ENCODE measurements around the gene MRE11. TPM values are rescaled to one million over a fixed set of nuclear protein-coding genes. Genes with fewer than 3 reads are reported as not detected.

The MRE11 gene
- total RNA-seq, 2 experiments from 2014 or later, result 42.6 to 62.1 TPM

GRCh38 chr11:94477624-94478023 lies 16.0 kb downstream of the MRE11 start:
- no peak overlapping the region for H2AFZ ChIP-seq (ENCODE audit: low read length)
- no peak overlapping the region for H3K4me3 ChIP-seq (ENCODE audit: low read depth, low read length, poor library complexity, severe bottlenecking)
- peaks cover 95% of the 10 kb centered on the region for H3K36me3 ChIP-seq (ENCODE audit: insufficient read depth, low read length)
- intact Hi-C loops (cut with micrococcal nuclease; ENCODE audit: unreplicated experiment), result no loop called here
- DNase-seq (ENCODE audit: low spot score), result no peak
- POLR2A ChIA-PET, result no interaction called here
- no peaks in the 10 kb centered on the region for H4K20me1 ChIP-seq (ENCODE audit: insufficient read depth, low read length)
- no peaks in the 10 kb centered on the region for H3K79me2 ChIP-seq (ENCODE audit: insufficient read depth, low read depth, low read length)
- CTCF ChIA-PET (ENCODE audit: unreplicated experiment), result no interaction called here
- H3K4me1 ChIP-seq (ENCODE audit: insufficient read depth, low read length, poor library complexity, severe bottlenecking), result no peaks in the 10 kb centered on the region
- no peak overlapping the region for H3K27ac ChIP-seq (ENCODE audit: low read depth, low read length, poor library complexity, severe bottlenecking)
- no peaks in the 10 kb centered on the region for H3K9me3 ChIP-seq (ENCODE audit: low read length)
- H3K9me2 ChIP-seq (ENCODE audit: insufficient read depth, low read length), result no peaks in the 10 kb centered on the region
- TF ChIP-seq EZH2phosphoT487 (IDR thresholded peaks at IDR 0.05; ENCODE audit: borderline replicate concordance, low read depth, low read length), result no peak
- no peak for TF ChIP-seq CTCF (conservative IDR thresholded peaks at IDR 0.05; ENCODE audit: low read length)
- no peak overlapping the region for H3K4me2 ChIP-seq (ENCODE audit: low read length)
- no TSS peak for BruUV-seq (replicated peaks)

GRCh38 chr11:94472916-94473799 lies 20.5 kb downstream of the MRE11 start:
- no peaks in the 10 kb centered on the region for H3K79me2 ChIP-seq (ENCODE audit: insufficient read depth, low read depth, low read length)
- POLR2A ChIA-PET, result no interaction called here
- no peak for DNase-seq (ENCODE audit: low spot score)
- no TSS peak for BruUV-seq (replicated peaks)
- H3K36me3 ChIP-seq (ENCODE audit: insufficient read depth, low read length), result peaks cover 94% of the 10 kb centered on the region
- no peaks in the 10 kb centered on the region for H3K4me1 ChIP-seq (ENCODE audit: insufficient read depth, low read length, poor library complexity, severe bottlenecking)
- CTCF ChIA-PET (ENCODE audit: unreplicated experiment), result no interaction called here
- no peak overlapping the region for H3K4me3 ChIP-seq (ENCODE audit: low read depth, low read length, poor library complexity, severe bottlenecking)
- TF ChIP-seq EZH2phosphoT487 (IDR thresholded peaks at IDR 0.05; ENCODE audit: borderline replicate concordance, low read depth, low read length) (no peak), CTCF (conservative IDR thresholded peaks at IDR 0.05; ENCODE audit: low read length) (no peak)
- H3K9me2 ChIP-seq (ENCODE audit: insufficient read depth, low read length), result no peaks in the 10 kb centered on the region
- no peak overlapping the region for H3K4me2 ChIP-seq (ENCODE audit: low read length)
- H2AFZ ChIP-seq (ENCODE audit: low read length), result no peak overlapping the region
- H3K9me3 ChIP-seq (ENCODE audit: low read length), result no peaks in the 10 kb centered on the region
- intact Hi-C loops (cut with micrococcal nuclease; ENCODE audit: unreplicated experiment), result no loop called here
- no peaks in the 10 kb centered on the region for H4K20me1 ChIP-seq (ENCODE audit: insufficient read depth, low read length)
- H3K27ac ChIP-seq (ENCODE audit: low read depth, low read length, poor library complexity, severe bottlenecking), result no peak overlapping the region

- Histone ChIP-seq H3K4me3 (ENCODE audit: low read depth, low read length, poor library complexity, severe bottlenecking) (no peak overlapping the region), H3K36me3 (ENCODE audit: insufficient read depth, low read length) (peaks cover 93% of the 10 kb centered on the region), H3K9me2 (ENCODE audit: insufficient read depth, low read length) (no peaks in the 10 kb centered on the region), H2AFZ (ENCODE audit: low read length) (no peak overlapping the region), H3K27ac (ENCODE audit: low read depth, low read length, poor library complexity, severe bottlenecking) (no peak overlapping the region), H3K79me2 (ENCODE audit: insufficient read depth, low read depth, low read length) (no peaks in the 10 kb centered on the region), H3K9me3 (ENCODE audit: low read length) (no peaks in the 10 kb centered on the region), H3K4me1 (ENCODE audit: insufficient read depth, low read length, poor library complexity, severe bottlenecking) (no peaks in the 10 kb centered on the region), H3K4me2 (ENCODE audit: low read length) (no peak overlapping the region), H4K20me1 (ENCODE audit: insufficient read depth, low read length) (no peaks in the 10 kb centered on the region)
- TF ChIP-seq CTCF (conservative IDR thresholded peaks at IDR 0.05; ENCODE audit: low read length) (no peak), EZH2phosphoT487 (IDR thresholded peaks at IDR 0.05; ENCODE audit: borderline replicate concordance, low read depth, low read length) (no peak)
- BruUV-seq (replicated peaks), result no TSS peak
- DNase-seq (ENCODE audit: low spot score), result no peak
- ChIA-PET POLR2A (interaction anchor here (0.8 kb wide), 1 partner anchor 16 kb away, joined by 3 read pairs; no protein-coding TSS in a partner anchor), CTCF (ENCODE audit: unreplicated experiment) (interaction anchor here (0.5 kb wide), 1 partner anchor 184 kb away, joined by 3 read pairs; no protein-coding TSS in a partner anchor)
- intact Hi-C loops (cut with micrococcal nuclease; ENCODE audit: unreplicated experiment), result no loop called here
Measured at GRCh38 chr11:94469416-94469815, 24.2 kb downstream of the MRE11 start.

Data from OCI-LY7 (cell line).